COLO668 (cell line): ENCODE results near the gene FOXO3.

ENCODE experiments used
- DNase-seq: peaks from one replicate; lab custom pipeline; 2025; ENCODE audit not compliant: unreplicated experiment; lab: John Stamatoyannopoulos, UW

Gene FOXO3

GRCh38 chr6:108710030-108710429, 149.3 kb downstream of the FOXO3 start:
- no peak for DNase-seq

- DNase-seq: no peak
Measured at GRCh38 chr6:108710551-108710950, 149.8 kb downstream of the FOXO3 start.

- DNase-seq: no peak
Measured at GRCh38 chr6:108711071-108711470, 150.4 kb downstream of the FOXO3 start.

GRCh38 chr6:108711826-108712225, 151.1 kb downstream of the FOXO3 start:
- DNase-seq: no peak

- DNase-seq: no peak
Measured at GRCh38 chr6:108712946-108713345, 152.2 kb downstream of the FOXO3 start.

GRCh38 chr6:108714101-108714765, 153.5 kb downstream of the FOXO3 start:
- DNase-seq: no peak

GRCh38 chr6:108714766-108715414, 154.2 kb downstream of the FOXO3 start:
- DNase-seq: no peak

GRCh38 chr6:108715832-108716231, 155.1 kb downstream of the FOXO3 start:
- no peak for DNase-seq

GRCh38 chr6:108716801-108717791, 156.4 kb downstream of the FOXO3 start:
- DNase-seq: no peak

- DNase-seq: no peak
Measured at GRCh38 chr6:108719477-108719876, 158.8 kb downstream of the FOXO3 start.

GRCh38 chr6:108720827-108721226, 160.1 kb downstream of the FOXO3 start:
- no peak for DNase-seq

GRCh38 chr6:108721286-108721685, 160.6 kb downstream of the FOXO3 start:
- no peak for DNase-seq

- no peak for DNase-seq
Measured at GRCh38 chr6:108723594-108723993, 162.9 kb downstream of the FOXO3 start.

GRCh38 chr6:108726726-108727339, 166.1 kb downstream of the FOXO3 start:
- no peak for DNase-seq

GRCh38 chr6:108727966-108728730, 167.4 kb downstream of the FOXO3 start:
- DNase-seq: no peak

GRCh38 chr6:108728826-108729225, 168.1 kb downstream of the FOXO3 start:
- no peak for DNase-seq

GRCh38 chr6:108730635-108731515, 170.2 kb downstream of the FOXO3 start:
- DNase-seq: no peak

- no peak for DNase-seq
Measured at GRCh38 chr6:108732091-108732870, 171.6 kb downstream of the FOXO3 start.

- no peak for DNase-seq
Measured at GRCh38 chr6:108733051-108733450, 172.3 kb downstream of the FOXO3 start.
